Activated CD4-positive, alpha-beta T cell treated with anti-CD3 and anti-CD28 coated beads for 24 hours (primary cell): ENCODE results near the gene PPTC7.
A peak's percentile ranks its signal among the peaks of the same experiment; 100 is the strongest.
"Not testable (repeated sequence)": the region's sequence is repeated elsewhere in the genome, so short reads cannot be mapped to it uniquely, and the experiment has no call there.

Experiments
- DNase-seq, 2 donors: peaks; one replicate each; pipeline ENCODE4 v3.0.0-alpha.2; 2020; ENCODE audit warnings: low read depth in 2 of 2

PPTC7 gene

GRCh38 chr12:110585231-110585799 lies 2.2 kb upstream of the PPTC7 start:
- DNase-seq = no peak

GRCh38 chr12:110582276-110583136 lies 612 bp downstream of the PPTC7 start:
- DNase-seq = peak; percentile 58 to 66

- no peak for DNase-seq
These were observed 1.2 kb downstream of the PPTC7 start for GRCh38 chr12:110581931-110582275.

- no peak for DNase-seq
These were observed 3.4 kb downstream of the PPTC7 start for GRCh38 chr12:110579535-110580253.

- DNase-seq = no peak
These were observed 4.2 kb downstream of the PPTC7 start for GRCh38 chr12:110578694-110579534.

- no peak for DNase-seq
These were observed 5.0 kb downstream of the PPTC7 start for GRCh38 chr12:110577864-110578693.

- DNase-seq = no peak
These were observed 6.6 kb downstream of the PPTC7 start for GRCh38 chr12:110576504-110576903.

- DNase-seq = no peak
These were observed 7.8 kb downstream of the PPTC7 start for GRCh38 chr12:110575326-110575725.

GRCh38 chr12:110574717-110575230 lies 8.3 kb downstream of the PPTC7 start:
- not testable (repeated sequence) for DNase-seq

GRCh38 chr12:110574044-110574443 lies 9.1 kb downstream of the PPTC7 start:
- no peak for DNase-seq

- not testable (repeated sequence) for DNase-seq
These were observed 12.3 kb downstream of the PPTC7 start for GRCh38 chr12:110570798-110571197.

- not testable (repeated sequence) for DNase-seq
These were observed 13.3 kb downstream of the PPTC7 start for GRCh38 chr12:110569838-110570237.

- no peak for DNase-seq
These were observed 14.4 kb downstream of the PPTC7 start for GRCh38 chr12:110568752-110569151.

GRCh38 chr12:110566993-110567392 lies 16.1 kb downstream of the PPTC7 start:
- no peak for DNase-seq

- DNase-seq = no peak
These were observed 16.9 kb downstream of the PPTC7 start for GRCh38 chr12:110565894-110566871.

GRCh38 chr12:110564471-110564991 lies 18.6 kb downstream of the PPTC7 start:
- no peak for DNase-seq

GRCh38 chr12:110563702-110564470 lies 19.2 kb downstream of the PPTC7 start:
- no peak for DNase-seq

- DNase-seq = not testable (repeated sequence)
These were observed 20.7 kb downstream of the PPTC7 start for GRCh38 chr12:110562386-110562785.
